OCI-LY7 (cell line): Measurements from ENCODE around the gene GPR55. TPM values are rescaled to one million over a fixed set of nuclear protein-coding genes. Genes with fewer than 3 reads are reported as not detected.

Source experiments
- BruUV-seq: library from RNA; stranded (reverse); fragments of 400-500 nt; replicated peaks from 2 replicates; lab custom pipeline; 2021; lab: Mats Ljungman, UMichigan
- CTCF ChIA-PET: fragments of 300-600 bp; sonication (Branson Sonifier 250); formaldehyde crosslinking; loops from one replicate; lab custom pipeline; 2022; ENCODE audit warnings: antibody characterized with exemption; ENCODE audit not compliant: unreplicated experiment; lab: Charles Lee
- POLR2A ChIA-PET: fragments of 300-600 bp; sonication (Branson Sonifier 250); formaldehyde crosslinking; loops from one replicate; lab custom pipeline; 2022; ENCODE audit warnings: antibody characterized with exemption; lab: Charles Lee
- DNase-seq: peaks from one replicate; pipeline ENCODE4 v3.0.0-alpha.2; 2015; ENCODE audit warnings: low spot score
- H2AFZ ChIP-seq: fragments of 200-600 bp; sonication (generic), shearing (Covaris generic); 2 replicates; pipeline ENCODE4 v1.6.1; 2014; ENCODE audit warnings: mild to moderate bottlenecking, antibody characterized with exemption, low read length, moderate library complexity
- H3K27ac ChIP-seq: fragments of 200-600 bp; sonication (generic); 2 replicates; pipeline ENCODE4 v1.5.1; 2014; ENCODE audit warnings: mixed run types, low read depth, mild to moderate bottlenecking, moderate library complexity, low read length, inconsistent platforms; ENCODE audit not compliant: poor library complexity, severe bottlenecking
- H3K36me3 ChIP-seq: fragments of 200-600 bp; sonication (generic); 2 replicates; pipeline ENCODE4 v1.6.1; 2014; ENCODE audit warnings: mild to moderate bottlenecking, antibody characterized with exemption, low read length, moderate library complexity, mixed read lengths; ENCODE audit not compliant: insufficient read depth
- H3K4me1 ChIP-seq: fragments of 200-600 bp; sonication (generic); 2 replicates; pipeline ENCODE4 v1.5.1; 2014; ENCODE audit warnings: mild to moderate bottlenecking, low read length; ENCODE audit not compliant: insufficient read depth, poor library complexity, severe bottlenecking
- H3K4me2 ChIP-seq: fragments of 200-600 bp; sonication (generic); 2 replicates; pipeline ENCODE4 v1.6.1; 2014; ENCODE audit warnings: mild to moderate bottlenecking, low read length
- H3K4me3 ChIP-seq: fragments of 200-600 bp; sonication (generic); 2 replicates; pipeline ENCODE4 v1.5.1; 2014; ENCODE audit warnings: mild to moderate bottlenecking, low read depth, low read length; ENCODE audit not compliant: poor library complexity, severe bottlenecking
- H3K79me2 ChIP-seq: fragments of 200-600 bp; sonication (generic); 2 replicates; pipeline ENCODE4 v1.6.1; 2016; ENCODE audit warnings: low read depth, mild to moderate bottlenecking, low read length, moderate library complexity, mixed read lengths; ENCODE audit not compliant: insufficient read depth
- H3K9me2 ChIP-seq: fragments of 200-600 bp; sonication (generic); 2 replicates; pipeline ENCODE4 v1.6.1; 2016; ENCODE audit warnings: mild to moderate bottlenecking, low read length, mixed read lengths; ENCODE audit not compliant: insufficient read depth
- H3K9me3 ChIP-seq: fragments of 200-600 bp; sonication (generic); 2 replicates; pipeline ENCODE4 v1.6.1; 2014; ENCODE audit warnings: mild to moderate bottlenecking, mixed run types, low read length, mixed read lengths
- H4K20me1 ChIP-seq: fragments of 200-600 bp; sonication (generic); 2 replicates; pipeline ENCODE4 v1.6.1; 2014; ENCODE audit warnings: mild to moderate bottlenecking, antibody characterized with exemption, low read length, moderate library complexity, mixed read lengths; ENCODE audit not compliant: insufficient read depth
- EZH2phosphoT487 ChIP-seq: fragments of 200-600 bp; sonication (generic); IDR thresholded peaks from 2 replicates; pipeline ENCODE4 v1.6.1; 2018; ENCODE audit warnings: low read depth, borderline replicate concordance, mild to moderate bottlenecking, mixed run types, antibody characterized with exemption, low read length, moderate library complexity, mixed read lengths
- intact Hi-C: fragments of 100-400 bp; cut with micrococcal nuclease; formaldehyde crosslinking; loops from one replicate; pipeline ENCODE4 v1.10.0; 2022; ENCODE audit not compliant: unreplicated experiment
- total RNA-seq, 2 experiments: library from RNA; depleted of rRNA in 1 of 2; stranded (reverse); fragments of >200 nt in 1 of 2; shearing (Covaris generic) in 1 of 2; gene quantifications; 2 replicates each; pipeline ENCODE4 v1.2.3, GENCODE V29; 2014 to 2022
- TF ChIP-seq, protein P1 (sequence below): fragments of 200-600 bp; sonication (generic); conservative IDR thresholded peaks from 2 replicates; pipeline ENCODE4 v1.5.1; 2014; ENCODE audit warnings: mild to moderate bottlenecking, antibody characterized with exemption, low read length, moderate library complexity, mixed read lengths

GPR55 gene
- total RNA-seq, 2 experiments from 2014 or later = 0.22 TPM; not detected in 1

DNA sequence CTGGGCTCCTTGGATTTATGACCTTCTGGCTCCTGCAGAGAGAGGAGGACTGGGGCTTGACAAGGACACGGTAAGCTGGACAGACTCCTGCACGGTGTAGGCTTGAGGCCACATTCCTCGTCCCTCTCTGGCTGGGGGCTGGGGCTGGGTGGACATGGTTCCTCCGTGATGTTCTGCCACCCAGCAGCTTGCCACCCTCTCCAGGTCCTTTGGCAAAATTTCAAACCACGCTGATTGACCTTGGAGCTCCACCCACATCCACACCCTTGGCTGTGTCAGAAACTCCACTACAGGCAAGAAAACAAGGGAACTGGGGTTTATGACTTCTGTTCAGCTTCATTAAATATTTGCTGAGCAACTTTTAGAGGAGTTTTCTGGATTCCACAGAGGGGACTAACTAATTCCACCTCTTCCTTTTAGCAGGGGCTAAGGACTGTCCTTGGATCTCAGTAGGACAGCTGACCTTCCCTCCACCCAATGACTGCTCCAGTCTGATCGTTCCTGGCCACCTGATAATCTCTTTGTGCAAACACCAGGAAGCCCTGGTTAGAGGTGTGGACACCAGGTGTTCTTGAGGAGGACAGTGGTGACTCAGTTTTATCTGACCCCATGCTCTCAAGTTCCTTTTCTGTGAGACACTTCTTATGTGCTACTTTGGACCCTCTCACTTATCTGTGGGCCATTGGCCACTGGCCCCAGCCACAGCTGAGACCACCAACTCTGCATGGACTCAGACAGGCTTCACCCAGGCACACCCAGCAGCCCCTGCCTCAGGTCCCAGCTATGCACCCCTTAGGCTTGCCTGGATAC is 29.3 kb downstream of the GPR55 start:
- no peak overlapping the region for H3K4me2 ChIP-seq
- no peak overlapping the region for H3K4me3 ChIP-seq
- no peaks in the 10 kb centered on the region for H4K20me1 ChIP-seq
- no peaks in the 10 kb centered on the region for H3K36me3 ChIP-seq
- H3K79me2 ChIP-seq = no peaks in the 10 kb centered on the region
- no peak overlapping the region for H2AFZ ChIP-seq
- BruUV-seq = no TSS peak
- no peaks in the 10 kb centered on the region for H3K9me2 ChIP-seq
- TF ChIP-seq, protein P1, sequence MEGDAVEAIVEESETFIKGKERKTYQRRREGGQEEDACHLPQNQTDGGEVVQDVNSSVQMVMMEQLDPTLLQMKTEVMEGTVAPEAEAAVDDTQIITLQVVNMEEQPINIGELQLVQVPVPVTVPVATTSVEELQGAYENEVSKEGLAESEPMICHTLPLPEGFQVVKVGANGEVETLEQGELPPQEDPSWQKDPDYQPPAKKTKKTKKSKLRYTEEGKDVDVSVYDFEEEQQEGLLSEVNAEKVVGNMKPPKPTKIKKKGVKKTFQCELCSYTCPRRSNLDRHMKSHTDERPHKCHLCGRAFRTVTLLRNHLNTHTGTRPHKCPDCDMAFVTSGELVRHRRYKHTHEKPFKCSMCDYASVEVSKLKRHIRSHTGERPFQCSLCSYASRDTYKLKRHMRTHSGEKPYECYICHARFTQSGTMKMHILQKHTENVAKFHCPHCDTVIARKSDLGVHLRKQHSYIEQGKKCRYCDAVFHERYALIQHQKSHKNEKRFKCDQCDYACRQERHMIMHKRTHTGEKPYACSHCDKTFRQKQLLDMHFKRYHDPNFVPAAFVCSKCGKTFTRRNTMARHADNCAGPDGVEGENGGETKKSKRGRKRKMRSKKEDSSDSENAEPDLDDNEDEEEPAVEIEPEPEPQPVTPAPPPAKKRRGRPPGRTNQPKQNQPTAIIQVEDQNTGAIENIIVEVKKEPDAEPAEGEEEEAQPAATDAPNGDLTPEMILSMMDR = no peak
- no peak for TF ChIP-seq EZH2phosphoT487
- peaks cover 6% of the 10 kb centered on the region for H3K4me1 ChIP-seq
- no peak overlapping the region for H3K27ac ChIP-seq
- POLR2A ChIA-PET = no interaction called here
- CTCF ChIA-PET = no interaction called here
- intact Hi-C loops = no loop called here
- DNase-seq = no peak
- H3K9me3 ChIP-seq = no peaks in the 10 kb centered on the region

DNA sequence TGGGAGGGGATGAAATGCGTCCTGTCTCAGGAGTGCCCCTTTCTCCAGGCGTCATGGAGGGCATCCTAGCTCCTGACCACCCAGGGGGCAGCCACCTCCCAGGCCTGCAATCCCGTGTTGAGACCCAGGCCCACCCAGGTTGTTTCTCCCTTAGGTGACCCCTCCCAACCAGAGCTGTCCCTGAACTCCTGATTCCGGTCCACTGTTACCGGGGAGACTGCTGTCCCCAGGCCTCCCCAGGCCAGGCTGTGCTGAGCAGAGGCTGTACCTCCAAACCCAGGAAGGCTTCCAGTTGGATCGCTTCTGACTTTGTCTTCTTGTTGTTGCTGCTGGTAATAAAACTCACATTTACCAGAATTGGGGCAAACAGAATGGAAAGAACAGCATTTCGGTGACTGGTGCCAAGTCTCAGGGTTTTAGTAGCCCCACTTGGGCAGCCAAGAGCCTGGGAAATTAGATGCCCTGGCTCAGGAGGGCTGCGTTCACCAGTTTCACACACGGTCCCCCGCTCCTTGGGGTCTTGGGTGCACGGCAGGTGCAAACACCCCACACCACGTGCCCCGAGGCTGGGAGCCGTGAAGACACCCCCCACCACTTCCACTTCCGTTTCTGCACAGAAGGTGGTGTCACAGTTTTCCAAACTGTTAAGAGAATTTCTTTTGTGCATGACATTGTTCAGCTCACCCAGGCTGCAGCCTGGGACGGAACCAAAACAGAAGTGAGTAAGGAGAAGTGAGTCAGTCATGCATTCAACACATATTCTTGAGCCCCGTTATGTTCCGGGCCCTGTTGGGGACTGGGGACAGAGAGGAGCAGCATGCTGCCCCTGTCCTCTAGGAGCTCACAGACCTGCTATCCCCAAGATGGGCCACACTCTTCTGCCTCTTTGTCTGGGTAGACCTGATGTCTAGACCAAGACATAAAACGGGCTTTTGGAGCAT is 30.9 kb downstream of the GPR55 start:
- BruUV-seq = no TSS peak
- TF ChIP-seq EZH2phosphoT487 = no peak
- TF ChIP-seq, protein P1 = no peak
- no peaks in the 10 kb centered on the region for H3K79me2 ChIP-seq
- DNase-seq = peak; percentile 23
- no peaks in the 10 kb centered on the region for H3K9me2 ChIP-seq
- no peaks in the 10 kb centered on the region for H3K9me3 ChIP-seq
- no peaks in the 10 kb centered on the region for H4K20me1 ChIP-seq
- no peak overlapping the region for H2AFZ ChIP-seq
- intact Hi-C loops = no loop called here
- H3K4me1 ChIP-seq = peaks cover 6% of the 10 kb centered on the region
- no peak overlapping the region for H3K4me3 ChIP-seq
- H3K36me3 ChIP-seq = no peaks in the 10 kb centered on the region
- ChIA-PET POLR2A (no interaction called here), CTCF (no interaction called here)
- H3K4me2 ChIP-seq = peak overlapping the region; percentile 21
- H3K27ac ChIP-seq = no peak overlapping the region
